Astrocyte of the cerebellum (primary cell): ENCODE measurements around the gene PLA2G4C.
"Not testable (repeated sequence)": the region's sequence is repeated elsewhere in the genome, so short reads cannot be mapped to it uniquely, and the experiment has no call there.

Experiments
- DNase-seq: peaks from one replicate; pipeline ENCODE4 v3.0.0-alpha.2; 2011; ENCODE audit warnings: low read depth
- H3K4me3 ChIP-seq: 2 replicates; pipeline ENCODE4 v1.5.1; 2011; ENCODE audit warnings: mild to moderate bottlenecking, low read depth, low read length, moderate library complexity
- in situ Hi-C: cut with HindIII; loops from 2 replicates; pipeline ENCODE4 v1.10.0; 2017; ENCODE audit warnings: low sequenced_read_pairs
- TF ChIP-seq, protein P1 (sequence below): IDR thresholded peaks from 2 replicates; pipeline ENCODE4 v1.5.1; 2012; ENCODE audit warnings: low read length, low read depth, moderate library complexity, mild to moderate bottlenecking; ENCODE audit errors: missing control alignments

The PLA2G4C gene

DNA sequence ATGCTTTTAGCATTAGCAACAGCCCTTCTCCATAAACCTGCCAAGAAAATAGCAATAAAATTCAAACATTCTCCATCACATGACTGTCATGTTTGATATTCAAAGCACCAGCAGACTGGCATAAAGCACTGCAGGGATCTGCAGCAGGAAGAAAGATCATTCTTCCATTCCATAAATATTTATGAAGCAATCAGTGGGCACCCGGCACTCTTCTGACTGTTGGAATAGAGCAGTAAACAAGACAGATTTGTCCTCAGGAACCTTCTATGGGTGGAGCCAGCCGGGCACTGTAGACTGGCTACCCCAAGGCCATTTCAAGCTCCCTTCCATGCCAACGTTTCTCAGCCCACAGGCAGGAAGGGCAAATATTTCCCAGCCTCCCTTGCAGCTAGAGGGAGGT, 25.5 kb downstream of the PLA2G4C start:
- no peak for DNase-seq
- TF ChIP-seq, protein P1, sequence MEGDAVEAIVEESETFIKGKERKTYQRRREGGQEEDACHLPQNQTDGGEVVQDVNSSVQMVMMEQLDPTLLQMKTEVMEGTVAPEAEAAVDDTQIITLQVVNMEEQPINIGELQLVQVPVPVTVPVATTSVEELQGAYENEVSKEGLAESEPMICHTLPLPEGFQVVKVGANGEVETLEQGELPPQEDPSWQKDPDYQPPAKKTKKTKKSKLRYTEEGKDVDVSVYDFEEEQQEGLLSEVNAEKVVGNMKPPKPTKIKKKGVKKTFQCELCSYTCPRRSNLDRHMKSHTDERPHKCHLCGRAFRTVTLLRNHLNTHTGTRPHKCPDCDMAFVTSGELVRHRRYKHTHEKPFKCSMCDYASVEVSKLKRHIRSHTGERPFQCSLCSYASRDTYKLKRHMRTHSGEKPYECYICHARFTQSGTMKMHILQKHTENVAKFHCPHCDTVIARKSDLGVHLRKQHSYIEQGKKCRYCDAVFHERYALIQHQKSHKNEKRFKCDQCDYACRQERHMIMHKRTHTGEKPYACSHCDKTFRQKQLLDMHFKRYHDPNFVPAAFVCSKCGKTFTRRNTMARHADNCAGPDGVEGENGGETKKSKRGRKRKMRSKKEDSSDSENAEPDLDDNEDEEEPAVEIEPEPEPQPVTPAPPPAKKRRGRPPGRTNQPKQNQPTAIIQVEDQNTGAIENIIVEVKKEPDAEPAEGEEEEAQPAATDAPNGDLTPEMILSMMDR = no peak
- H3K4me3 ChIP-seq = no peak overlapping the region
- in situ Hi-C loops = no loop called here

DNA sequence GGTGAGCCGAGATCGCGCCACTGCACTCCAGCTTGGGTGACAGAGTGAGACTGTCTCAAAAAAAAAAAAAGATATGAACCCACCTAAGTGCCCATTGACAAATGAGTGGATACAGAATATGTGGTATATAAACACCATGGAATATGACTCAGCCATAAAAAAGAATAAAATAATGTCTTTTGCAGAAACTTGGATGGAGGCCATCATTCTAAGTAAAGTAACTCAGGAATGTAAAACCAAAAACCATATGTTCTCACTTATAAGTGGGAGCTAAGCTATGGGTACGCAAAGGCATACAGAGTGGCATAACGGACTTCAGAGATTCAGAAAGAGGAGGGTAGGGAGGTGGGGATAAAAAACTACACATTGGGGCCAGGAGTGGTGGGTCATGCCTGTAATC, 29.5 kb downstream of the PLA2G4C start:
- no peak for DNase-seq
- TF ChIP-seq, protein P1 = no peak
- in situ Hi-C loops = no loop called here
- H3K4me3 ChIP-seq = no peak overlapping the region

DNA sequence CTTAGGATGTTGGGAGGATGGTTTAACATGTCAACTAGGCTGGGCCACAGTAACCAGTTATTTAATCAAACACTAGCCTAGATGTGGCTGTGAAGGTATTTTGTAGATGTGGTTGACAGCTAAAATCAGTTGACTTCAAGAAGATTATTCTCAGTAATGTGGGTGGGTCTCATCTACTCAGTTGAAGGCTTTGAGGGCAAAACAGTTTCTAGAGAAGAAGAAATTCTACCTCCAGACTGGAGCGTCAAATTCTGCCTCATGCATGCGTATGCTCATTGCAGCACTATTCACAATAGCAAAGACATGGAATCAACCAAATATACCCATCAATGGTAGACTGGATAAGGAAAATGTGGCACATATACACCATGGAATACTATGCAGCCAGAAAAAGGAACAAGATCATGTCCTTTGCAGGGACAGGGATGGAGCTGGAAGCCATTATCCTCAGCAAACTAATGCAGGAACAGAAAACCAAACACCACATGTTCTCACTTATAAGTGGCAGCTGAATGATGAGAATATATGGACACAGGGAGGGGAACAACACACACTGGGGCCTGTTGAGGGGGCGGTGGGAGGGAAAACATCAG, 40.3 kb downstream of the PLA2G4C start:
- H3K4me3 ChIP-seq, DNase-seq, in situ Hi-C loops: not testable (repeated sequence)

DNA sequence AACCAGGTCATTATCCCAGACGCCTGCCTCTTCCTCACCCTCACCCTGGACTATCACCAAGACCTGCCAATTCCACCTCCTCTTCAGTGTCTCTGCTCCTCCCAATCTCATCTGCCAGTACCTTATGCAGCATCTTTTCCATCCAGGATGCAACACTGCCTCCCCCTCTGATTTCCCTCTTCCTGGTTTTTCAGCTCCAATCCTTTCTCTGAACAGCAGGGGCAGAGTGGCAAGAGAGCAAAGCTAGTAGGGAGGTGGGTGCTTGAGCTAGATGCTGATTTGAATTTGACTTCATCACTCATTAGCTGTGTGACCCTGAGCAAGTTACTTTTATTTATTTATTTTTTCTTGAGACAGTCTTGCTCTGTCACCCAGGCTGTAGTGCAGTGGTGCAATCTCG, 41.2 kb downstream of the PLA2G4C start:
- in situ Hi-C loops = no loop called here
- TF ChIP-seq, protein P1 = no peak
- DNase-seq = no peak
- no peak overlapping the region for H3K4me3 ChIP-seq

DNA sequence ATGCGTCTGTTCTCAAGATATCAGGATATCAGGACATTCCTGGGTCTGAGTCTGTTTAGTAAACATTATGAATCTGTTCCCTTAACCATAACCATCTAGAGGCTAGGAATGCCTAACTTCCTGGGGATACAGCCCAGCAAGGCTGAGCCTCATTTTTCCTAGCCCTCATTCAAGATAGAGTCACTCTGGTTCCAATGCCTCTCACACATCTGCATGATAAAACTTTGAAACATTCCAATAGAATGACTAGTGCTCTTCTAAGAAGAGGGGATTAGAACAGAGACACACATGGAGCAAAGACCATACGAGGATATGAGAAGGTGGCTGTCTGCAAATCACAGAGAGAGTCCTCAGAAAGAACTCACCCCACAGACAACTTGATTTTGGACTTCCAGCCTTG, 46.1 kb downstream of the PLA2G4C start:
- no peak for DNase-seq
- TF ChIP-seq, protein P1 = no peak
- in situ Hi-C loops = no loop called here
- H3K4me3 ChIP-seq = no peak overlapping the region

DNA sequence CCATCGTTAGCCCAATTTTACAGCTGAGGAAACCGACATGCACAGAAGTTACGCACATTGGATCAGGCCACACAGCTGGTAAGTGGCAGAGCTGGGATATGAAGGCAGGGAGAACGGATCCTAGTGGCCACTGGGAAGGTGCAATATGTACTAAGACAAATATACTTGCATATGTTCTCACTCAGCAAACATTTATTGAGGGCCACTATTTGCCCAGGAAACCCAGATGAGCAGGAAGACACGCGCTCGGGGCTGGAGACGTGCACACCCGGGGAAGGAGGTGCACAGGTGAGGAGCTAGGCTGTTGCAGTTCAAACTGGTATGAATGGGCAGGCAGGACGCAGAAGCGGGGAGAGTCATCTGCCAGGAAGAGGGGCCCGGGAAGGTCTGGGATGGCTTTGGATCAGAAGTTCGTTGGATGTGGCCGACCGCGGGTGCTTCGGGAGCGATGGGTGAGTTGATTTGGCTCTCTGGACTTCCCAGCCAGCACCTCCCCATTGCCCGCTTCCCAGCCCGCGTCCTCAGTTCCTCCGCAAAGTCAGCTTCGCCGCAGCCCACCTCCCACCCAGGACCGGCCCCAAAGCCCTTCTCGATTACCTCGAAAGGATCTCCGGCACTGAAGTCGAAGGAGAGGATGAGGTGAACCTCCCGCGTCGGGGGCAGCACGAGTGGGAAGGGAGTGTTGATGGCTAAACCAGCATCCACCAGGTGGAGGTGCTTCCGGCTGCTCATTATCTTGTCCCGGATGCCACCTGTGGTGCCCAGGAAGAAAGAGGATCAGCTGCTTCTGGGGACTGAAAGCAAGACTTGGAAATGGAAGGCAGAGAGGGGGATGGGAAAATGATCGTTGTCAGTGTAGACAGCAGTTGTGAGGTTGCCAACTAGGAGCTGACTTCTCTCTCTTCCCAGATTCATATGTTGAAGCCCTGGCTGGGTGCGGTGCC, 48.9 kb downstream of the PLA2G4C start:
- no peak for DNase-seq
- no peak overlapping the region for H3K4me3 ChIP-seq
- in situ Hi-C loops = no loop called here
- TF ChIP-seq, protein P1 = no peak

DNA sequence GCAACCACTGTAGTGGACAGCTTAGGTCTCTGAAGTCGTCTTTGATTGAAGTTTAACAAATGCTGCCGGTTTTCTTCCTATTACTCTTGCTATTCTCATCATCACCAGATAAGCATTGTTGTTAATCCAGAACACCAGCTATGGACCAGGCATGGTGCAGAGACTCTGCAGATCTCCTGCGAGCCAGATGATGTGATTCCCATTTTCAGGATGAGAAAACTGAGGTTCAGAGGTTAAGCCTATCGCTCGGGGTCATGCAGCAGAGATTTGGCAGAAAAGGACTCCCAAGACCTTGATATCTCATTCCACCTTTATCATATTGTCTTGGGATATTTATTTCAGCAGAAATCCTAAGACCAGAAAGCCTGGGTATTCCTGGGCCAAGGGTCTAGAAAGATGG, 50.2 kb downstream of the PLA2G4C start:
- in situ Hi-C loops = no loop called here
- H3K4me3 ChIP-seq = no peak overlapping the region
- DNase-seq = no peak
- TF ChIP-seq, protein P1 = no peak
